ENCODE measurements around the gene ZNF688. TPM values are rescaled to one million over a fixed set of nuclear protein-coding genes. Genes with fewer than 3 reads are reported as not detected.
A peak's percentile ranks its signal among the peaks of the same experiment; 100 is the strongest.

Gene ZNF688
- total and polyA plus RNA-seq, 2 of the 13 experiments (the other 11 are each of a cell fraction or from before 2014, with no cell fraction given), result 2.4 to 5.4 TPM

DNA sequence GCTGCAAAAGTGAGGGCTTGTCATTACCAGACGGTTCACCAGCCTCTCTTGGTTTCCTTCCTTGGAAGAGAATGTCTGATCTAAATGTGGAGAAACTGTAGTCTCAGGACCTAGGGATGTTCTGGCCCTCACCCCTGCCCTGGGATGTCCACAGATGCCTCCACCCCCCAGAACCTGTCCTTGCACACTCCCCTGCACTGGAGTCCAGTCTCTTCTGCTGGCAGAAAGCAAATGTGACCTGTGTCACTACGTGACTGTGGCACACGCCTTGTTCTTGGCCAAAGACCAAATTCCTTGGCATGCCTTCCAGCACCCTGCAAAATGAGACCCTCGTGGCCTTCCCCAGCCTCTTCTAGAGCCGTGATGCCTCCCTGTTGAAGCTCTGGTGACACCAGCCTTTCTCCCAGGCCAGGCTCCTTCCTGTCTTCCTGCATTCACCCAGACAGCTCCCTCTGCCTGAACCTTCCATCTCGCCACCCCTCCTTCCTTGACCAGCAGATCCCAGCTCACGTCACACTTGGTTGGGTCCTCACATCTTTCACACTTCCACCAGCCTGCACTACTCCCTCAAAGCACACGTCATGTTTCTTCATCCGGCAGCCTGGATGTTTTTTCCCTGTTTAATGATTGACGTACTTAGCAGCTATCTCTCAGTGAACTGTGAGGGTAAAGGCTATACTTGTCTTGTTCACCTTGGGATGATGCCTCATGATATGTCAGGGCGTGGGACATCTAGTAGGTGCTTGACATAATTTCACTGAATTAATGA is 49.5 kb downstream of the ZNF688 start (continued):
- TF ChIP-seq, protein P1, sequence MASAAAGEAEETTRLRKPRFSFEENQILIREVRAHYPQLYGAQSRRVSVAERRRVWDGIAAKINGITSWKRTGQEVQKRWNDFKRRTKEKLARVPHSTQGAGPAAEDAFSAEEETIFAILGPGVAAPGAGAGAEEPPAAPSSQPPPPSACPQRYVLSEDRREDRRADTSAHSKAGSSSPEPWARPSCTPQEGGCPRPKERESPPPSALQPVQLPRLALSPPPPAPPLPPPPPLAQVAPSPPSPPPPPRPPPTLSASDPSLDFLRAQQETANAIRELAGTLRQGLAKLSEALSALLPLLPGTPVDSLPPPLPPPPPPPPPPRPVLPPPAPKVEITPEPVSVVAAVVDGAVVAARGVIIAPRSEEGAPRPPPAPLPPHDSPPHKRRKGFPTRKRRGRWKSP (CRISPR knock-in tag; IDR thresholded peaks at IDR 0.05), result peak; percentile 81; the same call in 1 of the 2 replicates
- TF ChIP-seq ZNF749 (CRISPR knock-in tag; IDR thresholded peaks at IDR 0.05; ENCODE audit: borderline replicate concordance), result no peak
- peak; percentile 47; the same call in 1 of the 2 replicates for TF ChIP-seq GATAD2A (CRISPR knock-in tag; IDR thresholded peaks at IDR 0.05)
- TF ChIP-seq ZNF230 (CRISPR knock-in tag; IDR thresholded peaks at IDR 0.05), result peak; percentile 50; the same call in 1 of the 2 replicates
- TF ChIP-seq ZKSCAN5 (CRISPR knock-in tag; IDR thresholded peaks at IDR 0.05), result peak; percentile 13; the same call in 1 of the 2 replicates
- TF ChIP-seq, protein P2, sequence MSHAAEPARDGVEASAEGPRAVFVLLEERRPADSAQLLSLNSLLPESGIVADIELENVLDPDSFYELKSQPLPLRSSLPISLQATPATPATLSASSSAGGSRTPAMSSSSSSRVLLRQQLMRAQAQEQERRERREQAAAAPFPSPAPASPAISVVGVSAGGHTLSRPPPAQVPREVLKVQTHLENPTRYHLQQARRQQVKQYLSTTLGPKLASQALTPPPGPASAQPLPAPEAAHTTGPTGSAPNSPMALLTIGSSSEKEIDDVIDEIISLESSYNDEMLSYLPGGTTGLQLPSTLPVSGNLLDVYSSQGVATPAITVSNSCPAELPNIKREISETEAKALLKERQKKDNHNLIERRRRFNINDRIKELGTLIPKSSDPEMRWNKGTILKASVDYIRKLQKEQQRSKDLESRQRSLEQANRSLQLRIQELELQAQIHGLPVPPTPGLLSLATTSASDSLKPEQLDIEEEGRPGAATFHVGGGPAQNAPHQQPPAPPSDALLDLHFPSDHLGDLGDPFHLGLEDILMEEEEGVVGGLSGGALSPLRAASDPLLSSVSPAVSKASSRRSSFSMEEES (CRISPR knock-in tag; IDR thresholded peaks at IDR 0.05), result 0 out of 2 replicates have a peak, but pooled peaks have one; percentile 26
- peak; percentile 78; the same call in 1 of the 2 replicates for TF ChIP-seq ZNF547 (CRISPR knock-in tag; IDR thresholded peaks at IDR 0.05)
- peak; percentile 31; the same call in 1 of the 2 replicates for TF ChIP-seq HDAC1 (CRISPR knock-in tag; IDR thresholded peaks at IDR 0.05)
- TF ChIP-seq DNMT3B (CRISPR knock-in tag; conservative IDR thresholded peaks at IDR 0.05), result no peak
- TF ChIP-seq PHF21A (CRISPR knock-in tag; IDR thresholded peaks at IDR 0.05), result peak; percentile 72
- TF ChIP-seq NCOA5 (CRISPR knock-in tag; IDR thresholded peaks at IDR 0.05), result no peak
- TF ChIP-seq, protein P3, sequence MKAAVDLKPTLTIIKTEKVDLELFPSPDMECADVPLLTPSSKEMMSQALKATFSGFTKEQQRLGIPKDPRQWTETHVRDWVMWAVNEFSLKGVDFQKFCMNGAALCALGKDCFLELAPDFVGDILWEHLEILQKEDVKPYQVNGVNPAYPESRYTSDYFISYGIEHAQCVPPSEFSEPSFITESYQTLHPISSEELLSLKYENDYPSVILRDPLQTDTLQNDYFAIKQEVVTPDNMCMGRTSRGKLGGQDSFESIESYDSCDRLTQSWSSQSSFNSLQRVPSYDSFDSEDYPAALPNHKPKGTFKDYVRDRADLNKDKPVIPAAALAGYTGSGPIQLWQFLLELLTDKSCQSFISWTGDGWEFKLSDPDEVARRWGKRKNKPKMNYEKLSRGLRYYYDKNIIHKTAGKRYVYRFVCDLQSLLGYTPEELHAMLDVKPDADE (CRISPR knock-in tag; IDR thresholded peaks at IDR 0.05), result 0 out of 2 replicates have a peak, but pooled peaks have one; percentile 62
- TF ChIP-seq, protein P4, sequence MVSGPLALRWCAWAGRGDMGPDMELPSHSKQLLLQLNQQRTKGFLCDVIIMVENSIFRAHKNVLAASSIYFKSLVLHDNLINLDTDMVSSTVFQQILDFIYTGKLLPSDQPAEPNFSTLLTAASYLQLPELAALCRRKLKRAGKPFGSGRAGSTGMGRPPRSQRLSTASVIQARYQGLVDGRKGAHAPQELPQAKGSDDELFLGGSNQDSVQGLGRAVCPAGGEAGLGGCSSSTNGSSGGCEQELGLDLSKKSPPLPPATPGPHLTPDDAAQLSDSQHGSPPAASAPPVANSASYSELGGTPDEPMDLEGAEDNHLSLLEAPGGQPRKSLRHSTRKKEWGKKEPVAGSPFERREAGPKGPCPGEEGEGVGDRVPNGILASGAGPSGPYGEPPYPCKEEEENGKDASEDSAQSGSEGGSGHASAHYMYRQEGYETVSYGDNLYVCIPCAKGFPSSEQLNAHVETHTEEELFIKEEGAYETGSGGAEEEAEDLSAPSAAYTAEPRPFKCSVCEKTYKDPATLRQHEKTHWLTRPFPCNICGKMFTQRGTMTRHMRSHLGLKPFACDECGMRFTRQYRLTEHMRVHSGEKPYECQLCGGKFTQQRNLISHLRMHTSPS (CRISPR knock-in tag; IDR thresholded peaks at IDR 0.05; ENCODE audit: low read depth), result peak; percentile 45; the same call in 1 of the 2 replicates
- no peak for TF ChIP-seq FOXP1 (IDR thresholded peaks at IDR 0.05)
- peak; percentile 16; the same call in 1 of the 2 replicates for TF ChIP-seq FOXP1 (CRISPR knock-in tag; IDR thresholded peaks at IDR 0.05)
- TF ChIP-seq, protein P5, sequence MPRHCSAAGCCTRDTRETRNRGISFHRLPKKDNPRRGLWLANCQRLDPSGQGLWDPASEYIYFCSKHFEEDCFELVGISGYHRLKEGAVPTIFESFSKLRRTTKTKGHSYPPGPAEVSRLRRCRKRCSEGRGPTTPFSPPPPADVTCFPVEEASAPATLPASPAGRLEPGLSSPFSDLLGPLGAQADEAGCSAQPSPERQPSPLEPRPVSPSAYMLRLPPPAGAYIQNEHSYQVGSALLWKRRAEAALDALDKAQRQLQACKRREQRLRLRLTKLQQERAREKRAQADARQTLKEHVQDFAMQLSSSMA (CRISPR knock-in tag; IDR thresholded peaks at IDR 0.05), result no peak
- TF ChIP-seq THAP11 (CRISPR knock-in tag; IDR thresholded peaks at IDR 0.05), result peak; percentile 62; the same call in 1 of the 2 replicates
- 0 out of 2 replicates have a peak, but pooled peaks have one; percentile 11 for TF ChIP-seq MIER2 (CRISPR knock-in tag; IDR thresholded peaks at IDR 0.05)
- TF ChIP-seq ZNF761 (CRISPR knock-in tag; conservative IDR thresholded peaks at IDR 0.05), result peak; percentile 65; the same call in 1 of the 2 replicates
- TF ChIP-seq ZNF260 (CRISPR knock-in tag; IDR thresholded peaks at IDR 0.05; ENCODE audit: borderline replicate concordance, low read depth), result no peak
- TF ChIP-seq, protein P6, sequence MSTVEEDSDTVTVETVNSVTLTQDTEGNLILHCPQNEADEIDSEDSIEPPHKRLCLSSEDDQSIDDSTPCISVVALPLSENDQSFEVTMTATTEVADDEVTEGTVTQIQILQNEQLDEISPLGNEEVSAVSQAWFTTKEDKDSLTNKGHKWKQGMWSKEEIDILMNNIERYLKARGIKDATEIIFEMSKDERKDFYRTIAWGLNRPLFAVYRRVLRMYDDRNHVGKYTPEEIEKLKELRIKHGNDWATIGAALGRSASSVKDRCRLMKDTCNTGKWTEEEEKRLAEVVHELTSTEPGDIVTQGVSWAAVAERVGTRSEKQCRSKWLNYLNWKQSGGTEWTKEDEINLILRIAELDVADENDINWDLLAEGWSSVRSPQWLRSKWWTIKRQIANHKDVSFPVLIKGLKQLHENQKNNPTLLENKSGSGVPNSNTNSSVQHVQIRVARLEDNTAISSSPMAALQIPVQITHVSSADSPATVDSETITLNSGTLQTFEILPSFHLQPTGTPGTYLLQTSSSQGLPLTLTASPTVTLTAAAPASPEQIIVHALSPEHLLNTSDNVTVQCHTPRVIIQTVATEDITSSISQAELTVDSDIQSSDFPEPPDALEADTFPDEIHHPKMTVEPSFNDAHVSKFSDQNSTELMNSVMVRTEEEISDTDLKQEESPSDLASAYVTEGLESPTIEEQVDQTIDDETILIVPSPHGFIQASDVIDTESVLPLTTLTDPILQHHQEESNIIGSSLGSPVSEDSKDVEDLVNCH (CRISPR knock-in tag; IDR thresholded peaks at IDR 0.05), result 0 out of 2 replicates have a peak, but pooled peaks have one; percentile 58
- TF ChIP-seq ZNF792 (CRISPR knock-in tag; IDR thresholded peaks at IDR 0.05), result peak; percentile 49; the same call in 1 of the 2 replicates

Measured in HepG2 (cell line).